Lower leg skin (tissue), 4 donors: ENCODE data around the gene OSBPL2. TPM values are rescaled to one million over a fixed set of nuclear protein-coding genes. Genes with fewer than 3 reads are reported as not detected.

Experiments used
- DNase-seq, 2 donors: peaks; one replicate each; pipeline ENCODE4 v3.0.0-alpha.2; 2019; ENCODE audit warnings: low spot score in 2 of 2
- H3K4me3 ChIP-seq: fragments of 200-600 bp; sonication (generic); 2 replicates; pipeline ENCODE4 v1.5.1; 2017; ENCODE audit warnings: mild to moderate bottlenecking, low read depth; ENCODE audit not compliant: poor library complexity, severe bottlenecking
- CTCF ChIP-seq, 3 donors: fragments of 450-650 bp; IDR thresholded peaks; one replicate each; pipeline ENCODE4 v1.5.1; 2016; ENCODE audit warnings: antibody characterized with exemption in 3 of 3, mild to moderate bottlenecking in 3 of 3, moderate library complexity in 2 of 3
- POLR2A ChIP-seq, 2 donors: fragments of 450-650 bp; IDR thresholded peaks; one replicate each; pipeline ENCODE4 v1.6.1; 2016 to 2017; ENCODE audit warnings: antibody characterized with exemption in 2 of 2, mild to moderate bottlenecking in 1 of 2, moderate library complexity in 1 of 2
- WGBS, 2 donors: methylation state at CpG; one replicate each; pipeline ENCODE4 v1.1.5; 2018; 5-methylcytosine and 5-hydroxymethylcytosine counted together
- intact Hi-C: fragments of 100-400 bp; cut with DNase I; formaldehyde crosslinking; loops from one replicate; pipeline ENCODE4 v1.15.0; 2023; ENCODE audit warnings: low total_unique reads
- total RNA-seq, 4 donors: library from RNA; depleted of rRNA; stranded (reverse); fragments of >200 nt; gene quantifications; one replicate each; pipeline ENCODE4 v1.1.0, GENCODE V29; 2016

Gene OSBPL2
- total RNA-seq, 4 donors from 2014 or later = 69.7 to 135 (median 86.0) TPM

GRCh38 chr20:62209850-62210495 lies 28.3 kb upstream of the OSBPL2 start:
- intact Hi-C loops = no loop called here
- no peak overlapping the region for H3K4me3 ChIP-seq
- no peak for DNase-seq
- no peak for TF ChIP-seq CTCF (IDR thresholded peaks at IDR 0.05)
- TF ChIP-seq POLR2A (IDR thresholded peaks at IDR 0.05) = no peak
- WGBS, 2 donors = 56 to 65% methylated on average over 16 of the region's 17 CpGs

- WGBS, 2 donors = 40 to 53% methylated on average over 16 to 21 of the region's 21 CpGs
- intact Hi-C loops = no loop called here
Measured at GRCh38 chr20:62210496-62210855, 27.8 kb upstream of the OSBPL2 start.

GRCh38 chr20:62211216-62211615 lies 27.1 kb upstream of the OSBPL2 start:
- WGBS, 2 donors = 81 to 92% methylated on average over 5 to 7 of the region's 8 CpGs
- TF ChIP-seq POLR2A (IDR thresholded peaks at IDR 0.05) = no peak
- TF ChIP-seq CTCF (IDR thresholded peaks at IDR 0.05) = no peak
- H3K4me3 ChIP-seq = no peak overlapping the region
- intact Hi-C loops = no loop called here
- no peak for DNase-seq

More at GRCh38 chr20:62210496-62210855, 27.8 kb upstream of the OSBPL2 start:
- TF ChIP-seq CTCF (IDR thresholded peaks at IDR 0.05) (no peak), POLR2A (IDR thresholded peaks at IDR 0.05) (no peak)
- DNase-seq = no peak
- H3K4me3 ChIP-seq = no peak overlapping the region

GRCh38 chr20:62211769-62212288 lies 26.5 kb upstream of the OSBPL2 start:
- DNase-seq = no peak
- 63 to 77% methylated on average over 4 to 6 of the region's 9 CpGs for WGBS, 2 donors
- no peak overlapping the region for H3K4me3 ChIP-seq
- TF ChIP-seq POLR2A (IDR thresholded peaks at IDR 0.05) (no peak), CTCF (IDR thresholded peaks at IDR 0.05) (no peak)
- intact Hi-C loops = no loop called here

GRCh38 chr20:62212299-62212698 lies 26.0 kb upstream of the OSBPL2 start:
- 47 to 50% methylated on average over 10 of the region's 10 CpGs for WGBS, 2 donors
- no peak overlapping the region for H3K4me3 ChIP-seq
- no peak for TF ChIP-seq CTCF (IDR thresholded peaks at IDR 0.05)
- no peak for TF ChIP-seq POLR2A (IDR thresholded peaks at IDR 0.05)
- DNase-seq = no peak
- intact Hi-C loops = no loop called here

GRCh38 chr20:62214067-62214466 lies 24.3 kb upstream of the OSBPL2 start:
- WGBS, 2 donors = 34 to 38% methylated on average over 12 of the region's 12 CpGs
- DNase-seq = no peak

More at GRCh38 chr20:62214067-62214466, 24.3 kb upstream of the OSBPL2 start:
- no peak overlapping the region for H3K4me3 ChIP-seq
- TF ChIP-seq CTCF (IDR thresholded peaks at IDR 0.05) (no peak), POLR2A (IDR thresholded peaks at IDR 0.05) (no peak)
- intact Hi-C loops = no loop called here
